HG03575 (cell line): ENCODE data around the gene WNT9B.

Experiments
- ATAC-seq: cut with Tn5 transposase; IDR thresholded peaks from one replicate; pipeline ENCODE4 v1.9.1; 2021; ENCODE audit not compliant: unreplicated experiment, insufficient number of reproducible peaks, low FRiP score; ENCODE audit errors: extremely low read depth

WNT9B gene

DNA sequence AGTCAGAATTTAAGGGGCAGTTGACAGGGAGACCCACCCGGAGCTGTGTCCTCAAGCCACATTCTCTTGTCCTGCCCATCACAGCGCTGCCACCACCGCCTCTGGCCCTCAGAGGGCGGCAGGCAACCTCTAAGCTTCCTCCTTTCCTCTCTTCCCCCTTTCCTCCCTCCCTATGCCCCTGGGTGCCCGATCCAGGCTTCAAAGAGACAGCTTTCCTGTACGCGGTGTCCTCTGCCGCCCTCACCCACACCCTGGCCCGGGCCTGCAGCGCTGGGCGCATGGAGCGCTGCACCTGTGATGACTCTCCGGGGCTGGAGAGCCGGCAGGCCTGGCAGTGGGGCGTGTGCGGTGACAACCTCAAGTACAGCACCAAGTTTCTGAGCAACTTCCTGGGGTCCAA is 23.5 kb downstream of the WNT9B start:
- no peak for ATAC-seq

DNA sequence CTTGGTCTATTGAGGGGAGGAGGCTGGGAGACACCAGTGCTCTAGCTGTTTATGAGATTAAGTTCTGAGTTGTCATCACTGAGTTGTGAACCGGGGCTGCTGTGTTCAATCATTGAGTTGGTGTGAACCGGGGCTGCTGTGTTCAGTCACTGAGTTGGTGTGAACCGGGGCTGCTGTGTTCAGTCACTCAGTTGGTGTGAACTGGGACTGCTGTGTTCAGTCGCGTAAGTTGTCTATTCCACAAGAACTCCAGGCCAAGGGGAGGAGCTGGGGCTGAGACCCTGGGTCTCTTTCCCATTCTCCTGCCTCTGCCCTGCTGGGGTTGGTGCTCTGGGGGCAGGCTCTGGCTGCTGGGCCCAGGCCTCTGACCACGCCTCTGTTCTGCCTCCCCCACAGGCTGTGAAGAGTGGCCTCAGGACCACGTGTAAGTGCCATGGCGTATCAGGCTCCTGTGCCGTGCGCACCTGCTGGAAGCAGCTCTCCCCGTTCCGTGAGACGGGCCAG is 24.5 kb downstream of the WNT9B start:
- ATAC-seq = no peak

DNA sequence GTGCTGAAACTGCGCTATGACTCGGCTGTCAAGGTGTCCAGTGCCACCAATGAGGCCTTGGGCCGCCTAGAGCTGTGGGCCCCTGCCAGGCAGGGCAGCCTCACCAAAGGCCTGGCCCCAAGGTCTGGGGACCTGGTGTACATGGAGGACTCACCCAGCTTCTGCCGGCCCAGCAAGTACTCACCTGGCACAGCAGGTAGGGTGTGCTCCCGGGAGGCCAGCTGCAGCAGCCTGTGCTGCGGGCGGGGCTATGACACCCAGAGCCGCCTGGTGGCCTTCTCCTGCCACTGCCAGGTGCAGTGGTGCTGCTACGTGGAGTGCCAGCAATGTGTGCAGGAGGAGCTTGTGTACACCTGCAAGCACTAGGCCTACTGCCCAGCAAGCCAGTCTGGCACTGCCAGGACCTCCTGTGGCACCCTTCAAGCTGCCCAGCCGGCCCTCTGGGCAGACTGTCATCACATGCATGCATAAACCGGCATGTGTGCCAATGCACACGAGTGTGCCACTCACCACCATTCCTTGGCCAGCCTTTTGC is 25.0 kb downstream of the WNT9B start:
- ATAC-seq = no peak

DNA sequence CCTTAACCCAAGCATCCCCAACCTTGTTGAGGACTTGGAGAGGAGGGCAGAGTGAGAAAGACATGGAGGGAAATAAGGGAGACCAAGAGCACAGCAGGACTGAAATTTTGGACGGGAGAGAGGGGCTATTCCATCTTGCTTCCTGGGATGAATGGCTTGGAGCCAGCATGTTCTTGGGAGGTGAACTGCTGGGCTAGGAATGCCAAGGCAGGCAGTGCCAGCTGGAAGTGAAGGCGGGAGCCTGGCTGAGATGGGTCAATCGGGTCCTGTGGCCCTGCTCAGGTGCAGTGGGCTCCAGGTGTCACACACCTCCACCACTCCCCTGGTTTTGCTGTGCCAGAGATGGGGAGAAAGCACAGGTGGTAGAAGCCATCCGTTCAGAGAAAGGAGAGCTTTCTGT is 25.5 kb downstream of the WNT9B start:
- ATAC-seq = no peak

DNA sequence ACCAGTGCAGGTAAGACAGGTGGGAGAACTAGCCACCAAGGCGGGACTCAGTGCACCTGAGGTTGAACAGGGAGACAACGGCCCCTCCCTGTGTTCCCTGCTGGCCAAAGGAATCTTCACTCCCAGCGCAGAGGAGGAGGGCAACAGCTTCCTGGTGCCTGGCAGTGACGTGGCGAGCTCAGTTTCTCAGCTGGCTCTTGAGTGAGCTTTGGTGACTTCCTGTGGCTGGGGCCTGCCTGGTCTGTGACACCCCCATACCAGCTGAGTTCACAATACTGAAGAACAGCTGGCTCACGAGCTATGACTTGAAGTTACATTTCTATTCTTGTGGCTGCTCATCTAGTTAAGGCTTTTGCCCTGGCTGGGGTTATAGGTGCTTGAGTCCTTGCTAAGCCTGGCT is 26.1 kb downstream of the WNT9B start:
- ATAC-seq = no peak

DNA sequence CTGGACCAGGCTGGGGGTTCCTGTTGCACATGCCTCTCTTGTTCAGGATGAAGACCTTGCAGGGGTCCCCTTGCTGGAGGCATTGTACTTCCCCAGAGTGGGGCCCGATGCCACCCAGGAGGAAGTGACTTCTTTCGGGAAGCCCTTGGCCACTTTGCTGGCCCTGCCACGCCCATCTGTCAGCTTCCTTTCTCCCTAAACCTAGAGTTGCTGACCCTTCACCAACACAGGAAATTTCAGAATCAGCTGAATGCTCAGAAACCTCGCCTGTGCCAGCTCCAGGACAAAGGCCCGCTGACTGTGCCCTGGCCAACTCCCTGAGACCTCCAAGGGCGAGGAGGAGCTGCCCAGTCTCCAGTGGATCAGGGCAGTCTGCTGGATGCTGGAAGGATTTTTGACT is 26.7 kb downstream of the WNT9B start:
- ATAC-seq = no peak

DNA sequence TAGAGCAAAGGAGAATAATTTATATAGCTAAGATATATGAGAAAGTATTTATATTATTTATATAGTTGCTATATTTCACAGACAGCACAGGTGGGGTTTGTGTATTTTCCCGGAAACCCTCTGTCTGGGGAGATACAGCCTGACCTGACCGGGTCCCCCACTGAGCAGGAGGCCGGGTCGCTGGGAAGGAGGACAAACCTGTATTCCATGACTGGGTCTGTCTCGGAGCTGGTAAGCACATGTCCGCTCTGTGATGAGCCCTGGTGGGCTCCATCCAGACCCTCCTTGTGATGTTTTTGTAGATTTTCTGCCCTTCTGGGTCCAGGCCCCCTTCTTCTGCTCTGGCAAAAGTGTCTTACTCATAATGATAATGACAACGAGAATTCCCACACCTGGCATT is 27.7 kb downstream of the WNT9B start:
- no peak for ATAC-seq

DNA sequence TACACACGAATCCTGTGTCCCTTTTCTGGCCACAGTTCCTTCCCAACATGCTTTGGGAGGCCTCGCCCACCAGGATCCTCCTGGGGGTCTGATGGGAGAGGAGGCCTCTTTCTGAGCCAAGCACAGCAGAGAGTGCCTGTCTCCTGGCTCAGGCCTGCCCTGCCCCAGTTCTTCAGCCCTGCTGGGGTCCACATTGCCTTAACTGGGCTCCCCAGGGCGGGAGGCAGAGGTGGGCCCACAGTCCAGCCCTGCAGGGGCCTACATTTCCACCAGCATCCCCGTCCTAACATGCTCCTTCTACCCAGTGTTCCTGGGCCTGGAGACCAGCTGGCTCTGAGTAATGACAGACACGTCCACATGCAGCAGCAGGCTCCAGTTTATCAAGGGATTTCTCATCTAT is 29.6 kb downstream of the WNT9B start:
- ATAC-seq = no peak

DNA sequence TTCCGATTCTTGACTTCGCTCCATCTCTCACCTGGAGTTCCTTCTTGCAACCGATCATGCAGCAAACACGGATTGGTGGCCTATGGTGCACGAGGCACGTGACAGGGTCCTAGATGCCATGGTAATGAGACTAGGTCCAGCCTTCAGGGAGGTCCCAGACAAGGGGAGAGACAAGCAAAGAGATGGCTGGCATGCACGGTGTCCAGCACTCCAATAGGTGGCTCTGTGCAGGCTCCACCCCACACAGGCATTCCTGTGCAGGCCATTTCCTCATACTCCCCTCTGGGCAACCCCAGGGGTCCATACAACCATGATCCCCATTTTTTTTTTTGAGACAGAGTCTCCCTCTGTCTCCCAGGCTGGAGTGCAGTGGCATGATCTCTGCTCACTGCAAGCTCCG is 31.3 kb downstream of the WNT9B start:
- no peak for ATAC-seq

DNA sequence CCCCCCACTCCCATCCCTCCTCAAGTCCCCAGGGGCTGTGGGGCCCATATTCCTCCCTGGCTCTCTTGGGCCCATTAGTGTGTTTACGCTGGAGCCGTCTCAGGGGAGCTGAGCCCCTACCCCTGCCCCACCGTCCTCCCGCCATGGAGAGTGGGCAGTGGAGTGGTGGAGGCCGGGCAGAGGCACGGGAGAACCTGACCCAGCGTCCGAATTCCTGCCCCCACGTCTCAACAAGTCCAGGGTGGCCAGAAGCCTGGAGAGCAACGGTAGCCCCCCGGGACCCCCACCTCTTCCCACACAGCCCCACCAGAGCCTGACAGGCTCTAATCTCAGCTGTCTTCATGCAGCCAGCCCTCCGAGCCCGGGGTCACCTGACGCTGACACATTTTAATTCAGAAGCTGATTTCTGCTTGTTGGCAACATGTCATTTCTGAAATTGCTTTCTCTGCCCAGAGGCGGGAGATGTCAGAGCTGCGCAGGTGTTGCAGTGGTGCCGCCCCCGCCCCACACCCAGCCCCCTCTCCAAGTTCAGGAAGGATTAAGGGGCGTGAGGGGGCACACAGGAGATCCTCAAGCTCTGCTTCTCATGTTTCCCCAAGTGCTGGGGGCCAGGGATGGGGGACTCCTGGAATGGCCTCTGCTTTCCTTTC is 32.6 kb downstream of the WNT9B start:
- no peak for ATAC-seq

DNA sequence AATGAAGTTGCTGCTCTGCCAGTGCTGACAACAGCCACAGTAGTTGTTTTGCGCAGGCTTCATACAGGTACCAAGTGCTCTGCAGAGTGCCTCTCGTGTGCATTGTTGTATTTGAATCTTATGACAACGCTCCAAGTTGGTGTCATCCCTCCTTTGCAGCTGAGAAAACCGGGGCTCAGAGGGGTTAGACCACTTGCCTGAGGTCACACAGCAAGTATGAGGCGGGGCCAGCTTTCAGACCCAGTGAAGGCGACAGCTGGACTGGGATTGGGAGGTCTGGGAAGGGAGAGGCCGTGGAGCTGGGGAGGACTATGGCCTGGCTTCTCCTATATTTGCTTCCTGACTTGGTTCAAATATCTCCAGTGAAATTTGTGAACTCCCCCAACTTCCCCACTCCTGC is 33.2 kb downstream of the WNT9B start:
- no peak for ATAC-seq

DNA sequence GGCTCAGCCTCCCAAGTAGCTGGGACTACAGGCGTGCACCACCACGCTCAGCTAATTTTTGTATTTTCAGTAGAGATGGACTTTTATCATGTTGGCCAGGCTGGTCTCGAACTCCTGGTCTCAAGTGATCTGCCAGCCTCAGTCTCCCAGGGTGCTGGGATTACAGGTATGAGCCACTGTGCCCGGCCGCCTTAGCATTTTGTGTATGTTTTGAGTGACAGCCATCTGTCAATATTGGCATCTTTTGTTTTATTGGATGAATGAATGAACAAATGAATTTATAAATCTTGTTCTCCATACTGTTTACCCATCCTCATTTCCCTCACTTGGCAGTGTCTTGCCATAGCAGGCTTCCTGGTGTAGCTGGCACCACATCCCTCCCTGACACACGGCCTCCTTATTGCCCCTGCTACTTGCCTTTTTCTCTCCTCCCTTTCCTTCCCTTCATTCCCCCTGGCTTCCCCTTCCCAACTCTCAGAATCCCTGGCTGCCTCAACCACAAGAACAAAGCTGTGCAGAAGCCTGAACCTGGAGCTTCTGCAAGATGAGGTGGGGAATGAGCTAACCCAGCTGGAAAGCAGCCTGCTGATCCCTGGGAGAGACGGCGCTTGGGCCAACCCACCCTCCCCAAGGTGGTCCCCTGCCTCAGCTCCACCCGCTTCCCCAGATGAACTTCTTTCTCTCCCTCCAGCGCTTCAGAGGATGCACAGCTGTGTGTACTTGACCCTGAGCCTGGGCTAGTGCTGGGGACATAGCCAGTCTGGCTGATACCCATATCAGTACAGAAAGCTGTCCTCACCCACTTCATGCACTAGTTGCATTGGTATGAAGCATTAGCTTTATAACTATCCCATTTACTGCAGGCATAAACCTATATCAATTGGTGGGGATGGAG is 34.3 kb downstream of the WNT9B start:
- ATAC-seq = no peak

DNA sequence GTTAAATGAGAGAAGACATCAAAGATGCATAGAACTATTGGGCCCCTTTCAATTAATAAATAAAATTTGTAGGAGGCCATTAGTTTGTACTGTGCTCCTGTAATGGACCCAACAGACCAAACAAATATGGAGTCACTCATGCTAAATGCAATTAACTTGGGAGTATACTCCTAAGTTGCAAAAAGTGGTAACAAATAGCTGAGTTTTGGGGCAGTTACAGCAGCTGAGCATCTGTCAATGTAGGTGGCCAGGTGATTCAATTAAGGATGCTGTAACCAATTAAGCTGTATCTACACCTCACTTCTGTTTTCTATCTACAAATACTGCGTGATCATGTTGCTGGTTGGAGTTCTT is 34.9 kb downstream of the WNT9B start:
- no peak for ATAC-seq

DNA sequence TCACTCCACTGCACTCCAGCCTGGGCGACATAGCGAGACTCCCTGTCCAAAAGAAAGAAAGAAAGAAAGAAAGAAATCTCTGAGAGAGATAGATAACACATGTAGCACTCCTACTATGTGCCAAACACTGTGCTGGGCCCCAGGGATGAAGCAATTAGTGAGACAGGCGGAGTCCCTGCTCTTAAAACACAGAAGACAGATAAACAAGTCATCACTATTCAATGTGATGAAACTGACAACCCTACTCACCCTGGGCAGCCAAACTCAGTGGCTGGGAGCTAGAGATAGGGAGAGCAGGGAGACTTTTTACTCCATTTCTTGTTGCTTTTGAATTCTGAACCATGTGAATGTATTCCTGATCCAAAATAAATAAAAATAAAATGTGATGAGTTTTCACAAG is 36.3 kb downstream of the WNT9B start:
- ATAC-seq = no peak

DNA sequence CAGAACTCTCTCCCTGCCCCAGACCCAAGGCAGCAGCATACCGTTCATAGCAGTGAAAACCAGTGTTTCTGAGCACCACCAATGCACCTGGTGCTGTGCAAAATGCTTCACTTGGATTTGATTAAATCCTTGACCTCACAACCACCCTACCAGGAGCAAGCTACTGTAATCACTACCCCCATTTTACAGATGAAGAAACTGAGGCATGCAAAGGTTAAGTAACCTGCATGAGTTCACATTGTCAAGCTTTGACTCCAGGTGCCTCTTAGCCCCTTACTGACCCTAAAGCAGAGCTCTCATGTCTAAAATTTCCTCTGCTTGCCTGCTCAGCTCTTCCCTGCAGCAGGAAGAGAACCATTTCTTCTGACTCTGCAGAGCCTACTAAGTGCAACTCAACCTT is 37.3 kb downstream of the WNT9B start:
- no peak for ATAC-seq

DNA sequence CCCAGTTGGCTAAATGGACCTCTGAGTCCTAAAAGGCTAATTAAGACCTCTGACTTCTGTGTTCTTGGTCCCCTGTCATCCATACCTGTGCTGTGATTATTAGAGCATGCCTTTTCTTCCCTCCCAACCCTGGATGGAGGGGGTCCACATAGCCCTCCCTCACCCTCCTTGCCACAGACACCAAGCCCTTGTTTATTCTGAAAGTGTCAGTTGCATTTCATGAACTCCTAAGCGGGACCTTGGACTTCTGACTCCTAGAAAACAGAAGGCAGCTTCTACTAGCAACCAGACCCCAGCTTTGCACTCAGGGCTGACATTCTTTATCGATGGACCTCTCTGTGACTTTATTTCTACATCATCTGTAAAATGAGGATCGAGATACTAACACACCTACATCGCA is 38.1 kb downstream of the WNT9B start:
- no peak for ATAC-seq

DNA sequence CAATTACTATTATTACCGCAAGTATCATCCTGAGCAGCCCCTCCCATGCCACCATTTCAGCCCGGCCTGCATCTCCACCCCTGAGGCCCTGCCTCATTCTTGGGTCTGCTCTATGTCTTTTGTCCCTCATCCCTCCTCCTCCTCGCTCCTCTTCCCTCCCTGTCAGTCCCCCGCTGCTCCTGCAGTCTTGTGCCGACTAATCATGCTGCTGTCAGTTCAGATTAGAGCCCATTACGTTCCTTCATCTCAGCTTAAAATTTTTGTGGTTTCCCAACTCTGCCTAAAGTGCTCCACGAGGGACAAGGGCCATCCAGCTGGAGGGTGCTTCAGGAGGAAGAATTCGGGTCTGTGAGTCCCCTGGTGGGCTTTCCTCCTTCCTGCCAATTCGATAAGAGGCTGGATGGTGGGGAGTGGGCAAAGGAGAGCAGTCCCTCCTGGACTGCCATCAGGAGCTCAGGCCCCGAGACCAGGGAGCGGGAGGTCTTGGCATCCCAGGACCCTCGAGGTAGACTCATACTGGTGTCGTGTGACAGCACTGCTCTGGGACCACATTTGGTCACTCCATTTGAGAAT is 38.7 kb downstream of the WNT9B start:
- ATAC-seq = no peak

DNA sequence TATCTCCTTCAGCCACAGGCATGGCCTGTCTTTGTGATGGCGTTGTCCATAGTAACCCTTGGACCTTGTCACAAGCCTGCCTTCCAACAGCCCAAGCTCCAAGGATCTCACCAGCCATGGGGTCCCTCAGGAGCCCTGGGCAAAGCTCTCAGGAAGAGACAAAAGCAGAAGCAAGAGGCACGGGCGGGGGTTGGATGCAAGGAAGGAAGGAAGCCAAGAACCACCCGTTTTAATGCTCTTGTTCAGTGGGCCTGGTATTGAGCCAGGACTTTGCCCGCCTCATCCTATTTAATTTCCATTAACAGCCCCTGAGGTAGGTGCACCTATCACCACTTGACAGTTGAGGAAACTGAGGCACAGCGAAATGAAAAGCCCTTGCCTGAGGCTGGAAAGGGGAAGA is 39.3 kb downstream of the WNT9B start:
- ATAC-seq = no peak

DNA sequence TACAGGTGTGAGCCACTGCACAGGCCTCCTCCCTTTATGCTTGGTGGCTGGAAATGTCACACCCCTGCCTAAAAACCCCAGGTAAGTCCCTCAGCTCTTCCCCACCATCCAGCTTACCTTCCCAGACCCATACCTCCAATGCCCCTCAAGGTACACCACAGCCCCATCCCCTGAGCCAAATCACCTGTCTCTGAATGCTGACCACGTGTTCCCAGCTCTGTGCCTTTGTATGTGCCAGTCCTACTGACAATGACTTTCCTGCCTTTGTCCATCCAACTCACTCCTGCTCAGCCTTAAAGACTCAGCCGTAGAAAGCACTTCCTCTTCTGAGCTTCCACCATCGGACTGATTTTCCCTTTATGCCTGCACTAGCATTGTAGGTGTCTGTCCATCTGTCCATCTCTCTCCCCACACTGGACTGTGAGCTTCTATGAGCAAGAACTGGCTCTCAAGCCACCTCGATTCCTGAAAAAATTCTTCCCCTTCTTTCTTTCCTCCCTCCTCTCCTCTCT is 40.9 kb downstream of the WNT9B start:
- no peak for ATAC-seq

DNA sequence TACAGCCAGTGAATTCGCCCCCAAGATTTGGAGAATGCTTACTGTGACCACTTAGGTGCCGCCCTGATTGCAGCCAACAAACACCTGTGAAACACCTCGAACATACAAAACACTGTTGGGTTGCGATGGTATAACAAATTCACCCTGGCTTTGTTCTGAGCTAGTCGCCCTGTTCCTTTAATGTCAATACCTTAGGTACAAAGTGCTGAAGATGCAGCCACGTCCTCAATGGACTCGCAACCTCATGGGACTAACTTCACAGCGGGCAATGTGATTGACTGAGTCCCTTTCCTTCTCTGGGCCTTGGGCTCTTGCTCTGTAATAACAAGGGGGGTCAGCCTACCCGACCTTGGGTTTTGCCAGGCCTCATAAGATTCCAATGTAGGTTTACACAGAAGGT is 42.6 kb downstream of the WNT9B start:
- ATAC-seq = no peak
